HG03442 (cell line): ENCODE measurements around the gene SIPA1L2.
A peak's percentile ranks its signal among the peaks of the same experiment; 100 is the strongest.

Experiments used
- ATAC-seq: cut with Tn5 transposase; IDR thresholded peaks from one replicate; pipeline ENCODE4 v1.9.1; 2021; ENCODE audit warnings: mild to moderate bottlenecking, moderate library complexity; ENCODE audit not compliant: unreplicated experiment

The SIPA1L2 gene, protein sequence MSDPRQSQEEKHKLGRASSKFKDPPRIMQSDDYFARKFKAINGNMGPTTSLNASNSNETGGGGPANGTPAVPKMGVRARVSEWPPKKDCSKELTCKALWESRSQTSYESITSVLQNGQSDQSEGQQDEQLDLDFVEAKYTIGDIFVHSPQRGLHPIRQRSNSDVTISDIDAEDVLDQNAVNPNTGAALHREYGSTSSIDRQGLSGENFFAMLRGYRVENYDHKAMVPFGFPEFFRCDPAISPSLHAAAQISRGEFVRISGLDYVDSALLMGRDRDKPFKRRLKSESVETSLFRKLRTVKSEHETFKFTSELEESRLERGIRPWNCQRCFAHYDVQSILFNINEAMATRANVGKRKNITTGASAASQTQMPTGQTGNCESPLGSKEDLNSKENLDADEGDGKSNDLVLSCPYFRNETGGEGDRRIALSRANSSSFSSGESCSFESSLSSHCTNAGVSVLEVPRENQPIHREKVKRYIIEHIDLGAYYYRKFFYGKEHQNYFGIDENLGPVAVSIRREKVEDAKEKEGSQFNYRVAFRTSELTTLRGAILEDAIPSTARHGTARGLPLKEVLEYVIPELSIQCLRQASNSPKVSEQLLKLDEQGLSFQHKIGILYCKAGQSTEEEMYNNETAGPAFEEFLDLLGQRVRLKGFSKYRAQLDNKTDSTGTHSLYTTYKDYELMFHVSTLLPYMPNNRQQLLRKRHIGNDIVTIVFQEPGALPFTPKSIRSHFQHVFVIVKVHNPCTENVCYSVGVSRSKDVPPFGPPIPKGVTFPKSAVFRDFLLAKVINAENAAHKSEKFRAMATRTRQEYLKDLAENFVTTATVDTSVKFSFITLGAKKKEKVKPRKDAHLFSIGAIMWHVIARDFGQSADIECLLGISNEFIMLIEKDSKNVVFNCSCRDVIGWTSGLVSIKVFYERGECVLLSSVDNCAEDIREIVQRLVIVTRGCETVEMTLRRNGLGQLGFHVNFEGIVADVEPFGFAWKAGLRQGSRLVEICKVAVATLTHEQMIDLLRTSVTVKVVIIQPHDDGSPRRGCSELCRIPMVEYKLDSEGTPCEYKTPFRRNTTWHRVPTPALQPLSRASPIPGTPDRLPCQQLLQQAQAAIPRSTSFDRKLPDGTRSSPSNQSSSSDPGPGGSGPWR (N-terminal part only)

GRCh38 chr1:232630047-232630893 lies at the start of gene SIPA1L2:
Gene SIPA1L2 (minus strand): TSS chr1:232630133. CDS start chr1:232515339, 114,794 bp downstream.
- ATAC-seq = peak; percentile 98

- ATAC-seq = no peak
Observed at GRCh38 chr1:232678185-232678886, 48.4 kb upstream of the SIPA1L2 start.

DNA sequence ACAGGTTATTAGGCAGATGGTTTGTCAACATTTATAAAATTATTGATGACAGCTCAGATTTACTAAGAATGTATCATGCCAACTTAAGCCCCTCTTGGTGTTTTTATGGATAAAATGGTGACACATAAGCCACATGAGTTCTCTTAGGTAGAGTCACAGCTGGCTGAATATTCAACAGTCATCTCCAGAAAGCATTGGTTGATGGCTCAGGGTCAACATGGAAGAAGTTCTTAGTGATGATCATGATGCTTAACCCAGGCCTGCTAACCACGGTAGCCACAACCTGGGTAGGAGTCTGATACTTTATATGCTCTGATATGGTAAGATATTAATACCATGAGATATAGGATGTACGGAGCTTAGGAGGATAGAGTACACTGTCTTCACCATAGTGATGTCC lies 46.4 kb upstream of the SIPA1L2 start:
- ATAC-seq = no peak

GRCh38 chr1:232675898-232676297 lies 46.0 kb upstream of the SIPA1L2 start:
- no peak for ATAC-seq

DNA sequence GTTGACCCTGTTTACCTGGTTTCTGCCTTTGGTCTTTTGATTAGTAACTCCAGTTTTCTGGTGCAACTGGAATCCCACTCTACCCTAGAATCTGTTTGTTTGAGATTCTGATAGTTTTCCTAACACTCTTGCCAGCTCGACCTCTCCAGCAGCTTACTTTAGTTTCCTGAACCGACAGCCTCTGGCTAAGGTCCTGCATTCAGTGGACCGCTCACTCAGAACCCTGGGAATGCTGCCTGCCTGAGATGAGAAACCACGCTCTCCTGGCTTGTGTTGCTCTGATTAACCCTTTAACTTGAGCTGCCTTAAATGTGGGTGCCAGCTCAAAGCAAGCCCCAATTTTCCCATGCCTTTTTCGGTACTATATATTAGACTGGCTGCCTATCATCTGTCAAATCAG lies 45.3 kb upstream of the SIPA1L2 start:
- no peak for ATAC-seq

- ATAC-seq = no peak
Observed at GRCh38 chr1:232673256-232673655, 43.3 kb upstream of the SIPA1L2 start.

- ATAC-seq = no peak
Observed at GRCh38 chr1:232669981-232670747, 40.2 kb upstream of the SIPA1L2 start.

DNA sequence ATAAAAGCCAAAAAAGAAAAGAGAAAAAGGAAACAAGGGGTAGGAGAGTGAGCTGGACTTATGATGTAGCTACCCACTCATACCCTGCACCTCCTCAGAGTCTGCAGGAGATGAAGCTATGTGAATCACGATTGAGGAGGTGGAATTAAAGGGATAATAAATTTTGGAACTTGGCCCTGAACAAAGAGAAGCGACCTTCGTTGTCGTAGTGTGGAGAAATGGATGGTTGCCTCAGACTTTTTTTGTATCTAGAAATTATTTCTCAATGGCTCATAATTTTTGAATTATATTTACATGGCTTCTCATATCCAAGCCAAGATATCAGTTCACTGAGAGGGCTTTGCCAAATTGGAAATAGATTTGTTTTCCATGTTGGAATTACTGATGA lies 37.8 kb upstream of the SIPA1L2 start:
- no peak for ATAC-seq

- ATAC-seq = no peak
Observed at GRCh38 chr1:232667094-232667777, 37.3 kb upstream of the SIPA1L2 start.

DNA sequence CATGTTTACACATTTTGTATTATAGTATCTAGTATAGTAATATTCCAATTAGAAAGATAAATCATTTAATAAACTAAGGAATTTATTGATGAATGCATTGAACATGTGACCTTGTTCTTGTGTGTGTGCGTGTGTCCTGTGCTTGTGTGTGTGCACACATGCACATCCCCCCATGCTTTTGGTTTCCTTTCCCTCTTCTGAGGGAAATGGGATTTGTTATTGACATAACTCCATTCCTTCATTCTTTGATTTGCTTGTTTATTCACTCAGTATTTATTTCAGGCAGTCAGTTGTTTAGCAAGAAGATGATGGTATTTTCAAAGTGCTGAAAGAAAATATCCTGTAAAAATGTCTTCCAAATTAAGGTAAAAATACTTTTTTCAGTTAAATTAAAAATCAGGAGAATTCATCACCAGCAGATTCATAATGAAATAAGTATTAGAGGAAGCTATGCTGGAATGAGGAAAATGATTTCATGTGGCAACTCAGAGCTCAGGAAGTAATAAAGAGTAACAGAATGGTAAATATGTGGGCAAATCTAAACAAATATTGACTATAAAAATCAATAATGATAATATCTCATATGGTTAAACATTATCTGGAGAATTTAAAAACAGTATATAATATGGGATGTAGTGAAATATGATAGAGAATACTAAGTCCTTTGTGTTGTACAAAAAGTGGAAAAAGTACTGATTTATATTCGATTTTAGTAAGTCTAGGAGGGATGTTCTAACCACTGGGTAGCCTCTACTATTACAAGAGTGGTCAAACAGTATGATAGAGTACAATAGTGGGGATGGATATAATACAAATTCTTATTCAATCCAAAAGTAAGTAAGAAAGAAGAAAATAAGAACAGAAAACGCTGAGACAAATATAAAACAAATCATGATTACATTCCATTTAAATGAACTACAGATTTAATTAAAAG lies 35.2 kb upstream of the SIPA1L2 start:
- ATAC-seq = no peak

DNA sequence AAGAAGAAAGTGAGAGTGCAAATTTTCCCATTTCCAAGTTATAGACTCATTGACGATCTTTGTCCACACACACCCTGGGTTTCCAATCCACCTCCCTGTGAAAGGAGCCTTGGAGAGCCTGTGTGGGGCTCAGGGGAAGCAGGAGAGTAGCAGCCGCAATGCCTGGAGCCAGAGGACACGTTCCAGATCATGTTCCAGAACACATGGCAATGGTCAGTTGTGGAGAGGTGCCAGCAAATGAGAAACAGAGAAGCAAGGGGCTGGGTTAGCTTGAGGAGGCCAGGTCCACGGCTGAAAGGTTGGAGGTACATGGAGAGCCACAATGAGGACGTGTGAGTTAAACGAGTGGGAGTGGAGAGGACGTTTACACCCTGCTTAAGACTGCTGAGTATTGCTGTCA lies 33.0 kb upstream of the SIPA1L2 start:
- no peak for ATAC-seq

- no peak for ATAC-seq
Observed at GRCh38 chr1:232658386-232658785, 28.5 kb upstream of the SIPA1L2 start.

GRCh38 chr1:232657426-232658005 lies 27.6 kb upstream of the SIPA1L2 start:
- ATAC-seq = no peak

- no peak for ATAC-seq
Observed at GRCh38 chr1:232655746-232656085, 25.8 kb upstream of the SIPA1L2 start.

DNA sequence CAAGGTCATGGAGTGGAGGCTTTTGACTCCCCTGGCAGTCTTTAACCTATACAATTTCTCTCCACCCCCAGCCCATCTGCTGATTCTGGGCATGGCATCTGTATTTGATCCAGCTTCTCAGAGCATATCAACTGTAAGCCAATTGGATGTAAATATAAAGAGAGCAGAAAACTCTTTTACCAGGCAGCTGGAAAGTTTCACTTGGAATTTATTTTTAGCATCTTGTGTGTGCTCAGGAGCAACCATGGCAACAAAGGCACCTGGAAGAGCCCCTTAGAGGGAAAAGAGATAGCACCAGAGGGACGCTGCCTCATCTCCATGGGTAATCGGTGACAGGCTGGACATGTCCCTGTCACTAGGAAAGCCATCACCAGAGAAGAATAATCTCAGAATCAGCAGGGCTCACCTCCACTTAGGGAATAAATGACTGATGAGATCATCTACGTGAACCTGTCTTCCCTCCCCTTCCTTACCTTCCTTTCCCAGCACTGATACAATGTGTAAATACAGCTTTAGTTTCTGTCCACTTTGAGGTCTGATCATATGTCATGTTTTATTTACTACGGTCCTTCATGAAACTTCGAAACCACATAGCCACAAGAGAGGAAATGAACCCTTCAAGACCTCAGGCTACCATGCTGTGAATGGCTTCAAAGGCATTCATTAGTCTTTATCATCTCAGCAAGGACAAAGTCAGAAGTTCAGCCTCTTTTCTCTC lies 25.3 kb upstream of the SIPA1L2 start:
- peak; percentile 83 for ATAC-seq

- no peak for ATAC-seq
Observed at GRCh38 chr1:232653789-232654188, 23.9 kb upstream of the SIPA1L2 start.

GRCh38 chr1:232650845-232651244 lies 20.9 kb upstream of the SIPA1L2 start:
- ATAC-seq = no peak
